WTC11 (cell line): ENCODE results near the gene NSFL1C. TPM values are rescaled to one million over a fixed set of nuclear protein-coding genes. Genes with fewer than 3 reads are reported as not detected.

Source experiments
- ATAC-seq: fragments of 200-7000 bp; cut with Tn5 transposase; 2 replicates; pipeline ENCODE4 v1.10.0; 2021; ENCODE audit warnings: mild to moderate bottlenecking, moderate library complexity
- CTCF ChIA-PET: fragments of 300-600 bp; sonication (Branson Sonifier 250); formaldehyde crosslinking; loops from one replicate; lab custom pipeline; 2021; ENCODE audit warnings: antibody characterized with exemption; lab: Charles Lee
- POLR2A ChIA-PET: fragments of 350-600 bp; sonication (Branson Sonifier 250); formaldehyde crosslinking; loops from one replicate; lab custom pipeline; 2021; ENCODE audit warnings: antibody characterized with exemption; lab: Charles Lee
- DNase-seq: peaks from one replicate; pipeline ENCODE4 v3.0.0; 2021; ENCODE audit warnings: low spot score
- H3K27ac Mint-ChIP-seq: 2 replicates; pipeline ENCODE4 v1.8.0; 2021; ENCODE audit warnings: mixed read lengths
- H3K27me3 Mint-ChIP-seq: 2 replicates; pipeline ENCODE4 v1.8.0; 2021; ENCODE audit warnings: low read depth, mild to moderate bottlenecking, moderate library complexity, mixed read lengths
- H3K36me3 Mint-ChIP-seq: 2 replicates; pipeline ENCODE4 v1.8.0; 2021; ENCODE audit warnings: mixed read lengths
- H3K4me1 Mint-ChIP-seq: 2 replicates; pipeline ENCODE4 v1.8.0; 2022; ENCODE audit warnings: mixed read lengths
- H3K4me3 Mint-ChIP-seq: 2 replicates; pipeline ENCODE4 v1.8.0; 2021; ENCODE audit warnings: mild to moderate bottlenecking, moderate library complexity, mixed read lengths
- H3K9me3 Mint-ChIP-seq: 2 replicates; pipeline ENCODE4 v1.8.0; 2021; ENCODE audit warnings: mixed read lengths
- ATF1 ChIP-seq: sonication (generic); formaldehyde crosslinking; IDR thresholded peaks from 2 replicates; pipeline ENCODE4 v1.8.1; 2023; ENCODE audit warnings: mild to moderate bottlenecking, moderate library complexity, missing genetic modification reagents
- CREB1 ChIP-seq: sonication (generic); formaldehyde crosslinking; IDR thresholded peaks from 2 replicates; pipeline ENCODE4 v1.8.0; 2023; ENCODE audit warnings: mild to moderate bottlenecking, missing genetic modification reagents
- E2F4 ChIP-seq: sonication (generic); formaldehyde crosslinking; IDR thresholded peaks from 2 replicates; pipeline ENCODE4 v1.8.1; 2022; ENCODE audit warnings: low read depth, mild to moderate bottlenecking, moderate library complexity, missing genetic modification reagents, borderline replicate concordance
- E2F5 ChIP-seq: sonication (generic); formaldehyde crosslinking; IDR thresholded peaks from 2 replicates; pipeline ENCODE4 v1.8.1; 2022; ENCODE audit warnings: mild to moderate bottlenecking, moderate library complexity, missing genetic modification reagents
- ELF4 ChIP-seq: sonication (generic); formaldehyde crosslinking; IDR thresholded peaks from 2 replicates; pipeline ENCODE4 v1.8.1; 2022; ENCODE audit warnings: low read depth, mild to moderate bottlenecking, moderate library complexity, missing genetic modification reagents
- FOXJ3 ChIP-seq: sonication (generic); formaldehyde crosslinking; IDR thresholded peaks from 2 replicates; pipeline ENCODE4 v1.9.0; 2021; ENCODE audit warnings: missing genetic modification reagents, mild to moderate bottlenecking, borderline replicate concordance
- JAZF1 ChIP-seq: fragments of 250-450 bp; sonication (Bioruptor Pico); IDR thresholded peaks from 2 replicates; pipeline ENCODE4 v1.9.0; 2021; ENCODE audit warnings: moderate library complexity, mild to moderate bottlenecking, inconsistent platforms
- MYBL2 ChIP-seq: sonication (generic); formaldehyde crosslinking; IDR thresholded peaks from 2 replicates; pipeline ENCODE4 v1.8.1; 2023; ENCODE audit warnings: mild to moderate bottlenecking, moderate library complexity, missing genetic modification reagents
- NFYB ChIP-seq: sonication (generic); formaldehyde crosslinking; conservative IDR thresholded peaks from 2 replicates; pipeline ENCODE4 v1.8.0; 2022; ENCODE audit warnings: low read depth, missing genetic modification reagents
- SMAD3 ChIP-seq: sonication (generic); formaldehyde crosslinking; IDR thresholded peaks from 2 replicates; pipeline ENCODE4 v1.8.0; 2022; ENCODE audit warnings: missing genetic modification reagents, mild to moderate bottlenecking, borderline replicate concordance
- TCF7 ChIP-seq: sonication (generic); formaldehyde crosslinking; IDR thresholded peaks from 2 replicates; pipeline ENCODE4 v1.8.0; 2022; ENCODE audit warnings: mild to moderate bottlenecking, low read depth, missing genetic modification reagents, moderate library complexity
- TEAD1 ChIP-seq: sonication (generic); formaldehyde crosslinking; IDR thresholded peaks from 2 replicates; pipeline ENCODE4 v1.8.0; 2022; ENCODE audit warnings: mild to moderate bottlenecking, missing genetic modification reagents
- ZNF263 ChIP-seq: sonication (generic); formaldehyde crosslinking; IDR thresholded peaks from 2 replicates; pipeline ENCODE4 v1.8.1; 2022; ENCODE audit warnings: low read depth, mild to moderate bottlenecking, moderate library complexity, missing genetic modification reagents
- ZNF425 ChIP-seq: fragments of 250-450 bp; sonication (Bioruptor Pico); conservative IDR thresholded peaks from 2 replicates; pipeline ENCODE4 v1.9.0; 2021; ENCODE audit warnings: mild to moderate bottlenecking
- total RNA-seq: library from RNA; stranded (reverse); gene quantifications from 3 replicates; pipeline ENCODE4 v1.2.3, GENCODE V29; 2021
- TF ChIP-seq, protein P1 (sequence below): fragments of 250-450 bp; sonication (Bioruptor Pico); IDR thresholded peaks from 2 replicates; pipeline ENCODE4 v1.9.0; 2021; ENCODE audit warnings: mild to moderate bottlenecking, borderline replicate concordance
- TF ChIP-seq, protein P2 (sequence below): fragments of 250-450 bp; sonication (Bioruptor Pico); IDR thresholded peaks from 2 replicates; pipeline ENCODE4 v1.9.0; 2021; ENCODE audit warnings: mild to moderate bottlenecking
- TF ChIP-seq, protein P3 (sequence below): sonication (generic); formaldehyde crosslinking; IDR thresholded peaks from 2 replicates; pipeline ENCODE4 v1.8.1; 2023; ENCODE audit warnings: mild to moderate bottlenecking, missing genetic modification reagents, moderate library complexity
- TF ChIP-seq, protein P4 (sequence below): sonication (generic); formaldehyde crosslinking; IDR thresholded peaks from 2 replicates; pipeline ENCODE4 v1.8.1; 2023; ENCODE audit warnings: mild to moderate bottlenecking, missing genetic modification reagents
- TF ChIP-seq, protein P5 (sequence below): fragments of 250-450 bp; sonication (Bioruptor Pico); IDR thresholded peaks from 2 replicates; pipeline ENCODE4 v1.8.0; 2021; ENCODE audit warnings: mild to moderate bottlenecking

NSFL1C gene
- total RNA-seq, 1 experiment from 2014 or later: 85.5 TPM

- Mint-ChIP-seq H3K27me3 (peaks cover 8% of the 10 kb centered on the region), H3K4me3 (peak overlapping the region; percentile 48), H3K9me3 (no peaks in the 10 kb centered on the region), H3K4me1 (peaks cover 27% of the 10 kb centered on the region), H3K36me3 (peaks cover 12% of the 10 kb centered on the region), H3K27ac (no peak overlapping the region)
- ATAC-seq (peak; percentile 1; the same call in 1 of the 2 replicates), DNase-seq (no peak)
- TF ChIP-seq TCF7: no peak
- TF ChIP-seq, protein P1, sequence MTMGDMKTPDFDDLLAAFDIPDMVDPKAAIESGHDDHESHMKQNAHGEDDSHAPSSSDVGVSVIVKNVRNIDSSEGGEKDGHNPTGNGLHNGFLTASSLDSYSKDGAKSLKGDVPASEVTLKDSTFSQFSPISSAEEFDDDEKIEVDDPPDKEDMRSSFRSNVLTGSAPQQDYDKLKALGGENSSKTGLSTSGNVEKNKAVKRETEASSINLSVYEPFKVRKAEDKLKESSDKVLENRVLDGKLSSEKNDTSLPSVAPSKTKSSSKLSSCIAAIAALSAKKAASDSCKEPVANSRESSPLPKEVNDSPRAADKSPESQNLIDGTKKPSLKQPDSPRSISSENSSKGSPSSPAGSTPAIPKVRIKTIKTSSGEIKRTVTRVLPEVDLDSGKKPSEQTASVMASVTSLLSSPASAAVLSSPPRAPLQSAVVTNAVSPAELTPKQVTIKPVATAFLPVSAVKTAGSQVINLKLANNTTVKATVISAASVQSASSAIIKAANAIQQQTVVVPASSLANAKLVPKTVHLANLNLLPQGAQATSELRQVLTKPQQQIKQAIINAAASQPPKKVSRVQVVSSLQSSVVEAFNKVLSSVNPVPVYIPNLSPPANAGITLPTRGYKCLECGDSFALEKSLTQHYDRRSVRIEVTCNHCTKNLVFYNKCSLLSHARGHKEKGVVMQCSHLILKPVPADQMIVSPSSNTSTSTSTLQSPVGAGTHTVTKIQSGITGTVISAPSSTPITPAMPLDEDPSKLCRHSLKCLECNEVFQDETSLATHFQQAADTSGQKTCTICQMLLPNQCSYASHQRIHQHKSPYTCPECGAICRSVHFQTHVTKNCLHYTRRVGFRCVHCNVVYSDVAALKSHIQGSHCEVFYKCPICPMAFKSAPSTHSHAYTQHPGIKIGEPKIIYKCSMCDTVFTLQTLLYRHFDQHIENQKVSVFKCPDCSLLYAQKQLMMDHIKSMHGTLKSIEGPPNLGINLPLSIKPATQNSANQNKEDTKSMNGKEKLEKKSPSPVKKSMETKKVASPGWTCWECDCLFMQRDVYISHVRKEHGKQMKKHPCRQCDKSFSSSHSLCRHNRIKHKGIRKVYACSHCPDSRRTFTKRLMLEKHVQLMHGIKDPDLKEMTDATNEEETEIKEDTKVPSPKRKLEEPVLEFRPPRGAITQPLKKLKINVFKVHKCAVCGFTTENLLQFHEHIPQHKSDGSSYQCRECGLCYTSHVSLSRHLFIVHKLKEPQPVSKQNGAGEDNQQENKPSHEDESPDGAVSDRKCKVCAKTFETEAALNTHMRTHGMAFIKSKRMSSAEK (CRISPR knock-in tag): no peak
- no peak for TF ChIP-seq SMAD3 (CRISPR knock-in tag)
- TF ChIP-seq TEAD1 (CRISPR knock-in tag): no peak
- TF ChIP-seq ZNF425: no peak
- TF ChIP-seq JAZF1 (CRISPR knock-in tag): no peak
- no peak for TF ChIP-seq ZNF263 (CRISPR knock-in tag)
- no peak for TF ChIP-seq NFYB (CRISPR knock-in tag)
- no peak for TF ChIP-seq CREB1 (CRISPR knock-in tag)
- TF ChIP-seq, protein P2, sequence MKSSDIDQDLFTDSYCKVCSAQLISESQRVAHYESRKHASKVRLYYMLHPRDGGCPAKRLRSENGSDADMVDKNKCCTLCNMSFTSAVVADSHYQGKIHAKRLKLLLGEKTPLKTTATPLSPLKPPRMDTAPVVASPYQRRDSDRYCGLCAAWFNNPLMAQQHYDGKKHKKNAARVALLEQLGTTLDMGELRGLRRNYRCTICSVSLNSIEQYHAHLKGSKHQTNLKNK: no peak
- ChIA-PET POLR2A (interaction anchor here (1.0 to 1.6 kb wide), 2 partner anchors 34 to 43 kb away, joined by 3 to 4 read pairs; no protein-coding TSS in a partner anchor), CTCF (interaction anchor here (0.7 to 3.8 kb wide), 17 partner anchors 17 to 310 kb away, joined by 3 to 38 read pairs (median 7); no protein-coding TSS in a partner anchor)
Observed at GRCh38 chr20:1467082-1467354, 369 bp upstream of the NSFL1C start.

DNA sequence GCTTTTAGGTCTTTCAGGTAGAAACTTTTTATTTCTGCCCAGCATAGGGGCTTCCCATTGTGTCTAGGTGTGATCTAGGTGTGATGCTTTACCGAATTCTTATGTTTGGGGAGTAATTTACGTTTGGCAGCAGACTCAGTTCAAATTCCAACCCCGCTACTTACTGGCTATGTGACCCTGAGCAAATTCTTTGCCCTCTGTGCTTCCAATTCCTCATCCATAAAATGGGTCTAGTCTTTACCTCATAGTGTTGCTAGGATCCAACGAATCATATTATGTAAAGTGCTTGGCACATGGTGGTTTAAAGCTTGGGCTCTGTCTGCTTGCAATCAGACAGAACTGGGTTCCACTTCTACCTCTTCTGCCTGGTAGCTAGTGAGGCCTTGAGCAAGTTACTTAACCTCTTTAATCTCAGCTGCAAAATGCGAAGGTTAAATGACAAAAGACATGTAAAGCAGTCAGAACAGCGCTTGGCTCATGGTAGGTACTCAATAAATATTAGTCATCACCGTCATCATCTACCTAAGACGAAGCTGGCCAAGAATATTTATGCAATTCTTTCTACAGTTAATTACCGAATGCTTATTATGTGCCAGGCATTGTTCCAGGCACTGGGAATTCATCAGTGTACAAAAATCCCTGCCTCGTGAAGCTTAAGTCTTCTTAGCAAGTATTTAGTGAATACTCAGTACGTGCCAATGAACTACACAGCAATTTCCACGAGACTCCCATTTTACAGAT is 1.0 kb downstream of the NSFL1C start:
- peak overlapping the region; percentile 85 for H3K4me3 Mint-ChIP-seq
- H3K27me3 Mint-ChIP-seq: peaks cover 4% of the 10 kb centered on the region; the same call in 1 of the 2 replicates
- ChIA-PET POLR2A (interaction anchor here (1.2 to 1.6 kb wide), 2 partner anchors 42 to 199 kb away, joined by 4 read pairs; partner anchors contain the start of gene SNPH), CTCF (interaction anchor here (0.8 to 3.8 kb wide), 13 partner anchors 11 to 315 kb away, joined by 3 to 38 read pairs (median 4); no protein-coding TSS in a partner anchor)
- no peaks in the 10 kb centered on the region for H3K9me3 Mint-ChIP-seq
- H3K27ac Mint-ChIP-seq: peak overlapping the region; percentile 53; the same call in 1 of the 2 replicates
- peaks cover 15% of the 10 kb centered on the region for H3K36me3 Mint-ChIP-seq
- DNase-seq (no peak), ATAC-seq (no peak)
- peaks cover 24% of the 10 kb centered on the region for H3K4me1 Mint-ChIP-seq
- no peak for TF ChIP-seq ATF1 (CRISPR knock-in tag)
- TF ChIP-seq, protein P3, sequence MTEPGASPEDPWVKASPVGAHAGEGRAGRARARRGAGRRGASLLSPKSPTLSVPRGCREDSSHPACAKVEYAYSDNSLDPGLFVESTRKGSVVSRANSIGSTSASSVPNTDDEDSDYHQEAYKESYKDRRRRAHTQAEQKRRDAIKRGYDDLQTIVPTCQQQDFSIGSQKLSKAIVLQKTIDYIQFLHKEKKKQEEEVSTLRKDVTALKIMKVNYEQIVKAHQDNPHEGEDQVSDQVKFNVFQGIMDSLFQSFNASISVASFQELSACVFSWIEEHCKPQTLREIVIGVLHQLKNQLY (CRISPR knock-in tag): no peak
- no peak for TF ChIP-seq TCF7
- TF ChIP-seq, protein P4, sequence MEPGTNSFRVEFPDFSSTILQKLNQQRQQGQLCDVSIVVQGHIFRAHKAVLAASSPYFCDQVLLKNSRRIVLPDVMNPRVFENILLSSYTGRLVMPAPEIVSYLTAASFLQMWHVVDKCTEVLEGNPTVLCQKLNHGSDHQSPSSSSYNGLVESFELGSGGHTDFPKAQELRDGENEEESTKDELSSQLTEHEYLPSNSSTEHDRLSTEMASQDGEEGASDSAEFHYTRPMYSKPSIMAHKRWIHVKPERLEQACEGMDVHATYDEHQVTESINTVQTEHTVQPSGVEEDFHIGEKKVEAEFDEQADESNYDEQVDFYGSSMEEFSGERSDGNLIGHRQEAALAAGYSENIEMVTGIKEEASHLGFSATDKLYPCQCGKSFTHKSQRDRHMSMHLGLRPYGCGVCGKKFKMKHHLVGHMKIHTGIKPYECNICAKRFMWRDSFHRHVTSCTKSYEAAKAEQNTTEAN (CRISPR knock-in tag): no peak
- no peak for TF ChIP-seq E2F5
- no peak for TF ChIP-seq ELF4 (CRISPR knock-in tag)
- no peak for TF ChIP-seq MYBL2 (CRISPR knock-in tag)
- TF ChIP-seq SMAD3 (CRISPR knock-in tag): no peak
- no peak for TF ChIP-seq FOXJ3 (CRISPR knock-in tag)
- TF ChIP-seq, protein P5, sequence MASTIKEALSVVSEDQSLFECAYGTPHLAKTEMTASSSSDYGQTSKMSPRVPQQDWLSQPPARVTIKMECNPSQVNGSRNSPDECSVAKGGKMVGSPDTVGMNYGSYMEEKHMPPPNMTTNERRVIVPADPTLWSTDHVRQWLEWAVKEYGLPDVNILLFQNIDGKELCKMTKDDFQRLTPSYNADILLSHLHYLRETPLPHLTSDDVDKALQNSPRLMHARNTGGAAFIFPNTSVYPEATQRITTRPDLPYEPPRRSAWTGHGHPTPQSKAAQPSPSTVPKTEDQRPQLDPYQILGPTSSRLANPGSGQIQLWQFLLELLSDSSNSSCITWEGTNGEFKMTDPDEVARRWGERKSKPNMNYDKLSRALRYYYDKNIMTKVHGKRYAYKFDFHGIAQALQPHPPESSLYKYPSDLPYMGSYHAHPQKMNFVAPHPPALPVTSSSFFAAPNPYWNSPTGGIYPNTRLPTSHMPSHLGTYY (CRISPR knock-in tag): no peak
- no peak for TF ChIP-seq E2F4
